Fibroblast of skin of left biceps (primary cell): ENCODE results near the gene CFAP410.
"Not testable (repeated sequence)": the region's sequence is repeated elsewhere in the genome, so short reads cannot be mapped to it uniquely, and the experiment has no call there.

Source experiments
- DNase-seq, 2 experiments: peaks; one replicate each; pipeline ENCODE4 v3.0.0-alpha.2; 2013; ENCODE audit warnings: low read depth in 2 of 2

The CFAP410 gene

GRCh38 chr21:44350773-44351481 is 11.7 kb upstream of the CFAP410 start:
- no peak for DNase-seq

GRCh38 chr21:44349847-44350772 is 10.9 kb upstream of the CFAP410 start:
- no peak for DNase-seq

DNA sequence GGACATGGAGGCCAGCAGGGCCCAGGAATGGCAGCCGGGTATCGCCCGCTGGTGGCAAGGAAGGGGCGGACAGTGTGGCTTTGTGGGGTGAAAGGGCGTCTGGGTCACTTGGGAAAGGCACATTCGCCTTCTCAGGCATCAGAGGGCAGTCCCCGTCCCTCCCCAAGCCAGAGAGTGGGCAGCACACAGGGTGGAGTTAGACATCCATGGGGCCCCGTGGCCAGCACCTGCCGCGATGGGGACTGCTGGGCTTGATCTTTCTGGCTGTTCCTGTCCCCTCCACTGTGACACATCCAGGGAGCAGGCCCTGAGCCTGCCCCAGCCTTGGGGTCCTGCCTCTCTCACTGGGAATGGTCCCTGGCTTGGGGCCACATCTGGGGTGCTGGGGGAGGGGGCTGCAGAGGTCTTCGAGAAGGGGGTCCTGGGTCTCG is 10.2 kb upstream of the CFAP410 start:
- DNase-seq = no peak

GRCh38 chr21:44348861-44349260 is 9.7 kb upstream of the CFAP410 start:
- DNase-seq = no peak

DNA sequence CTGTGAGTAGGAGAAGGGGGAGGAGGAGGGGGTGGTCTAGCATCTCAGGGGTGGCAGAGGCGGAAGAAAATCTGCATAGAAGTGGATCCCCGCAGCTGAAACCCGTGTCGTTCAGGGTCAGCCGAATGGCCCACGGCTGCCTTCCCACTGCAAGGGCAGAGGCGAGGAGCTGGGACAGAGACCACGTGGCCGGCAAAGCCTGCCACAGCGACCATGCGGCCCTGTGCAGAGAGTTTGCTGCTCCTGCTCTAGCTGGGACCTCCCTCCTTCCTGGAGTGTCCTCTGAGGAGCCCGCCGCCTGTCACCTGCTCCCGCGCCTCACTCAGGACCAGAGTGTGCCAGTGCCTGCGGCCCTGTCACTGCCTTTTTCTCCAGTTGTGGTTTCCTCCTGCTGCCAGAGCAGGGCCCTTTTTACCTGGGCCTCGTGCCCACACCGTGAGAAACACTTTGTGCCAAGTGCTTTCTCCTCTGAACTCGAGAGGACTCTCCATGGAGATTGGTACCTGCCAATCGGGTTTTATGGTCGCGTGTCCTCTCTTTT is 8.8 kb upstream of the CFAP410 start:
- no peak for DNase-seq

GRCh38 chr21:44345495-44345894 is 6.3 kb upstream of the CFAP410 start:
- no peak for DNase-seq

DNA sequence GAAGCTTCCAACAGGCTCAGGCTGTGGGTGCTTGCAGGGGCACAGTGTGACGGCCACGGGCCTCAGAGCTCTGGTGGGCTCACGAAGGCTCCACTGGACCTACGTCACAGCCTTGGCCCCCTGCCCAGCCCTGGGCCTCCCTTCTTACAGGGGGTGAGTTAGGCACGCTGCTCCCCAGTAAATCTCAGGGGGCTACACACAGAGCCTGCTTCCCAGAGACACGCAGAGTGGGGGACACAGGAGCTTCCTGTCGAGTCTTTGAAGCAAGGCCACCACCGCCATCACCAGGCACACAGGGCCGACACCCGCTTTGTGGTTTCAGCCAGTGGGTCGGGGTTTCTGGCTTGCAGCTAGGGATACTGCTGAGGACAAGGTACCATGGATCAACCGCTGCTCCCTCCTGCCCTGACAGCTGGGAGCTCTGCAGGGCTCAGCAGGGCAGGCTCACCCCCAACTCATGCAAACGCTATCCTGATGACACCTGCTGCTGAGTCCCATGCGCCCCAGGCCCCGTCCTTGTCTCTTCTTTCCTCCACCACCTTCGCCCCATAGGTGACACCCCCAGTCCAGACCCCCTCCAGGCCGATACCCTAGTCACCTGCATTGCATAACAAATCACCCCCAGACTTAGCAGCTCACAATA is 5.5 kb upstream of the CFAP410 start:
- no peak for DNase-seq

DNA sequence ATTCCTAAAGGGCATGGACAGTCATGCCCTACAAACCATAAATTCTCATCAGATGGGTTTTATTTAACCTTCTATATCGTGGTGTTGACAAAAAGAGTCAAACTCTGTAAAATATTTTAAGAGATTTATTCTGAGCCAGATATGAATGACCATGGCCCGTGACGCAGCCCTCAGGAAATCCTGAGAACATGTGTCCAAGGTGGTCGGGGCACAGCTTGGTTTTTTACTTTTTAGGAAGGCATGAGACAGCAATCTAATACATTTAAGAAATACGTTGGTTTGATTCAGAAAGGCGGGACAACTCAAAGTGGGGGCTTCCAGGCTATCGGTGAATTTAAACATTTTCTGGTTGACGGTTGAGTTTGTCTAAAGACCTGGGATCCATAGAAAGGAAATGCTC is 3.8 kb upstream of the CFAP410 start:
- not testable (repeated sequence) for DNase-seq

GRCh38 chr21:44341726-44342458 is 2.7 kb upstream of the CFAP410 start:
- not testable (repeated sequence) for DNase-seq

GRCh38 chr21:44337941-44338895 is 972 bp downstream of the CFAP410 start:
- no peak for DNase-seq

DNA sequence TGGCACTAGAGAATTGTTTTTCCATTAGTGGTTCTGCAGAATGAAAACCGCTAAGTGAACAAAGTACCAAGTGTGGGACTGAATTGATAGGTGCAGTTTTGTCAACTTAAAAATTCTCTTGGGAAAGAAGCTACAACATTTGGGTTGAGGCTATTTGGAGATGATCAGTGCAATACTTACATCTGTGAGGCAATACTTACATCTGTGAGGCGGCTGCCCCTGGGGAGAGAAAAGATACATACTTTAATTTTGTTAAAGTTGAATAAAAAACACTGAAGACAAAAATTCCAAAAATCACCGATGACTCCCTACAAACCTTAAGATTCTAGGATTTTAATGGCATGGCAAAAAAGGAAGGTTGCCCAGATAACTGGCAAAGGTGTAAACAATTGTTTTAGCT is 1.7 kb downstream of the CFAP410 start:
- DNase-seq = no peak

GRCh38 chr21:44335266-44336059 is 3.7 kb downstream of the CFAP410 start:
- DNase-seq = no peak

- no peak for DNase-seq
These were observed 4.7 kb downstream of the CFAP410 start for GRCh38 chr21:44334329-44335030.

DNA sequence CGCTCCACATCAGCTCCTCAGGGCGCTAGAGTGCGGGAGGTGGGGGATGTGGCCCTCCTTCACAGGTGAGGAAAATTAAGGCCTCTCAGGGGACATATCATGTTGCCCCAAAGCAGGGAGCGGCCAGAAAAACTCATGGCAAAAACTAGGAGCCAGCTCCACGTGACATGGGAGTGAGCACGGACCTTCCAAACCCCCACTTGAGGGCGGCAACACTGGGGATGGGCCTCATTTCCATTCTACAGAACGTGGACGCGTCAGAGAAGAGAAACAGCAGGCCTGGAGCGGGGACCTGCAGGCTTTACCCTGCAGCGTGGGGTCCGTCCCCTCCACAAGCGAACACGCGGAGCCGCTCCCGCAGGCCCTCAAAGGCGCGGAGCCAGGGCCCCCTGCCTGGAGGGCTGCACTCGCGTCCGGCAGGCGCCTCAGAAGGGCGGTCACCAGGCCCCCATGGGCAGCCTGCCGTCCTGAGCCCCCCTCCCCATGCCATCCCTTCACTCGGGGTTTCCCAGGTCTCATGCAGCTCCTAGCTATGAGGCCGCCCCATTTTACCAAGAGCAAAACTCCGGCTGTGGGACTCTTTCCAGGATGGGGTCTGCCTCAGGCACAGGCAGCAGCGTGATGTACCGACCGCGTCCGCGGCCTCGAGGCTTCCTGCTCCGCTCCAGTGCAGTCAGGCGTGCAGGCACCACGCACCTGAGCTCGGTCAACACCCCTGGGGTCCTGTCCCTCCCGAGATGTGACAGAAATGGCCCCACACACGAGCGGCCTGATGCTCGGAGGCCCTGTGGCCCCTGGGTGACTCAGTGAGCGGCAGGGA is 5.5 kb downstream of the CFAP410 start:
- no peak for DNase-seq

DNA sequence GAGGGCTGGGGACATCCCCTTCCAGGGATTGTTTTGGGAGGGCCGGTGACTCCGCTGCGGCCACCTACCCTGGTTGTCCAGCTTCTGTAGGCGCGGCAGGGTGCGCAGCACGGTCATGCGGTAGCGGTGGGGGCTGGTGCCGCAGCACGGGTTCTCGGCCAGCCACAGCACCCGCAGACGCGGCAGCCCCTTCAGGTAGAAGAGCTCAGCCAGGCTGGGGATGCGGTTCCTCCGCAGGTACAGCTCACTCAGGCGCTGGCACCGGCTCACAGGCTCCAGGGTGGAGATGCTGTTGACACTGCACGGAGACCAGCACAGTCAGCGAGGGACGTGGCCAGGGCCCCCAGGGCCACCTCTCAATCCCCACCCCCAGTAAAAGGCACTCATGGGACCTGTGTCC is 6.2 kb downstream of the CFAP410 start:
- DNase-seq = no peak

DNA sequence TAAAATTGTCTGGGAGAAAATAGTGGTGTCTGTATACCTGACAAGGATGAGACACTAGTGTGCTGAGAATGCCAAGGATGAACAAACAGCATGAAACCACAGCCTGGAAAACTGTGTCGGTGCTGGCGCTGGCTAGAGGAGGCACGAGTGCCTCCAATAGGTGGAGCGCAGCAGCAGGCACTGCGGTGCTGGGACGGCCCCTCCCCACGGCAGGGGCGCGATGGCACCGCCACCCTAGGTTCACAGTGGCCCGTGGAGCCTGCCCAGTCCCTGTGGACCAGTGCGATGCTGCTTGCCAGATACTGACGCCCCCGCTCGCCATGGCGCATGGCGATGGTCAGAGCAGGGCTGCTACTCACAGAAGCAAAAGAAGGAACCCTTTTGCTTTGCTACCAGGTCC is 6.8 kb downstream of the CFAP410 start:
- no peak for DNase-seq

DNA sequence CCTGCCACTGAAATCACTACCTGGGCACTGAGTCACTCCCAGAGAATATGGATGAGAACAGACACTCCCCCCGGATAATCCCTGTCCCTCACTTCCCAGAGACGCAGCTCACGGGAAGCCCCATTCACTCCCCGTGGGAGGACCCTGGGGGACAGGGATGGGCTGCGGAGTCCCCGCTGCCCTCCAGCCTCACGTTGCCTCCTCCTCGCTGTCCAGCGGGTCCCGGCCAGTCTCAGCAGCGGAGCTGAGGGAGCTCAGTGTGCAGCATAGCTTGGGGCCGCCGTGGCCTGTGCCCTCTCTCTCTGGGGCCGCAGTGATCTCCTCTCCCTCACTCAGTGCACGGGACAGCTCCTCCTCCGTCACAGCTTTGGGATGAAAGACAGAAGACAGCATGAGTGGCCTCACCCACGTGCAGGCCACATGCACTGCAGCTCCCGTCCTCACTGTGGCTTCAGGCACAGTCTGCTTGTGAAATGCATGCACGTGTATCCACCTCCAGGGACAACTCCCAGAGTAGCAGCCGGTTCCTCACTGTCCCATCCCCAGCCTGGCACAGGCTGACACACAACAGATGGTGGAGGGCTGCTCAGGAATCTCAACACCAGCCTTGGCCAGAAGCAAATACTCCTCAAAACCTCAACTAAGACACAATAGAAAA is 7.4 kb downstream of the CFAP410 start:
- DNase-seq = no peak
